HG03175 (cell line): ENCODE results near the gene GRHL1.
"Not testable (repeated sequence)": the region's sequence is repeated elsewhere in the genome, so short reads cannot be mapped to it uniquely, and the experiment has no call there.

Experiments used
- ATAC-seq: cut with Tn5 transposase; IDR thresholded peaks from one replicate; pipeline ENCODE4 v1.9.1; 2021; ENCODE audit warnings: mild to moderate bottlenecking, moderate library complexity; ENCODE audit not compliant: unreplicated experiment

The GRHL1 gene

GRCh38 chr2:10007921-10008808 is 56.7 kb downstream of the GRHL1 start:
- ATAC-seq: no peak

DNA sequence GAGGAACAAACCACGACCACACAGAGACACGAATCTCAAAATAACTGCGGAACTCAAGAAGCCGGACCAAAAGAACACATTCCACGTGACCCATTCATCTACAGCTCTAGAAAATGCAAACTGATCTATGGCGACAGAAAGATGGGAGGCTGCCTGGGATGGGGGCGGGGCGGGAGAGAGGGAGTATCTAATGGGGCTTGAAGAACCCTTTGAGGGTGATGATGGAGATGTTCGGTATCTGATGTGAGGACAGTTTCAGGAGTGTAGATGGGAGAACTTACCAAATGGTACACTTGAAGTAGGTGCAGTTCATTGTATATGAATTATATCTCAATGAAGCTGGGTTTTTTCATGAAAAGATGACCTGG is 57.3 kb downstream of the GRHL1 start:
- no peak for ATAC-seq

DNA sequence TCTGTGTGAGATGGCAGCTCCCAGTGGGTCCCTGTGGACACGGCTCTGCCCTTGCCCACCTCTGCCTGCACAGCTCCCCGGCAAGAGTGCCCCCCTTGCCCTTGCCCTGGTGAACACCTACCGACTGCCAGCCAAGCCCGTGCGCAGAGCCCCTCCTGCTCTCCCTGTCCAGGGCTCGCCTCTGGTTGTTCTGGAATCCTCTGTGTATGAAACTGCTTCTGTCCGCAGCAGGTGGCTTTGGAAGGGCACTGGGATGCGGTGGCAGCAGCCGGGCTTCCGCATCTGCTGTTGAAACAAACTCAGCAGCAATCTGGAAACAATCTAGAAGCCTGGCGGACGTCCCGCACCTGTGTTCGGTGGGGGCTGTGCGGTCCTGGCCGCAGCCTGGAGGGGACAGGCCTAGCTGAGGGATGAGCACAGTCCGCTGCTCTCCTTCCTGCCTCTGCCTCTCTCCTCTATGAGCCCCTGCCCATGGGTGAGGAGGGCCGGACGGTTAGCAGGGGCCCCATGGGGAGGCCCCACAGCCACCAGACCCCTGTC is 57.8 kb downstream of the GRHL1 start:
- no peak for ATAC-seq

DNA sequence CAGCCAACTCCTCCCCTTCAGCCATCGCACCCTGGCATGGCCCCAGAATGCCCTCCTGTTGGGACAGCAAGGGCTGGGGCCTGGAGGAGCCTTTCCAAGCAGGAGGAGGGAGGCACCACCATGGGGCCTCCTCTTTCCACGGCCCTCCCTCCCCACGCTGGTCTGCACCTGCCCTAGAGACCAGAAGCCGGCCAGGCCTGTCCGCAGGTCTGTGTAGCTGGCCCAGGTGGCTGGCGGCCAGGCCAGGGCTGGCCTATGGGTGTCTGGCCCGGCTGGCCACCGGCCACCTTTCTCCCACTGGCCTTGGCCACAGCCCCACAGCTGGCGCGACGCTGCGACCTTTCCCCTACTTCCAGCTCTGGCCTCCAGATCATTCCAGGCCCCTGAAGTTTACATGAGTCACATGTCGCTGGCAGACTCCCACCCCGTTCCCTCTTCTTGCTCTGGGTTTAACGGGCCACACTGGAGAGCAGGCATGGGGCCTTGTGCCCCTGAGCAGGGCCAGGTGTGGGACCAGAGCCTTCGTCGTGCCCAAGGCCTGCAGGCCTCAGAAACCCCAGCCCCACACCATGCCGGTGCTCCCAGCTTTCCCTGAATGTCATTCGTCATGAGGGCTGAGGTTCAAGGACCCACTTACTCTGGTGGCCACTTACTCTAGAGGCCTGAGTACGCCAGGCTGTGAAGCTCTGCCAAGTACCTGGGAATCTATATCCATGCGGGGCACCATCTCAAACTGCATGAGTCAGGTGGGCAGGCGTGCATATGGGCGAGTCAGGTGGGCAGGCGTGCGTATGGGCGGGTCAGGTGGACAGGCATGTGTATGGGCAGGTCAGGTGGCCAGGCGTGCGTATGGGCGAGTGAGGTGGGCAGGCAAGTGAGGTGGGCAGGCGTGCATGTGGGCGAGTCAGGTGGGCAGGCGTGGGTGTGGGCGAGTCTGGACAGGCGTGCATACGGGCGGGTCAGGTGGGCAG is 58.6 kb downstream of the GRHL1 start:
- ATAC-seq: no peak

DNA sequence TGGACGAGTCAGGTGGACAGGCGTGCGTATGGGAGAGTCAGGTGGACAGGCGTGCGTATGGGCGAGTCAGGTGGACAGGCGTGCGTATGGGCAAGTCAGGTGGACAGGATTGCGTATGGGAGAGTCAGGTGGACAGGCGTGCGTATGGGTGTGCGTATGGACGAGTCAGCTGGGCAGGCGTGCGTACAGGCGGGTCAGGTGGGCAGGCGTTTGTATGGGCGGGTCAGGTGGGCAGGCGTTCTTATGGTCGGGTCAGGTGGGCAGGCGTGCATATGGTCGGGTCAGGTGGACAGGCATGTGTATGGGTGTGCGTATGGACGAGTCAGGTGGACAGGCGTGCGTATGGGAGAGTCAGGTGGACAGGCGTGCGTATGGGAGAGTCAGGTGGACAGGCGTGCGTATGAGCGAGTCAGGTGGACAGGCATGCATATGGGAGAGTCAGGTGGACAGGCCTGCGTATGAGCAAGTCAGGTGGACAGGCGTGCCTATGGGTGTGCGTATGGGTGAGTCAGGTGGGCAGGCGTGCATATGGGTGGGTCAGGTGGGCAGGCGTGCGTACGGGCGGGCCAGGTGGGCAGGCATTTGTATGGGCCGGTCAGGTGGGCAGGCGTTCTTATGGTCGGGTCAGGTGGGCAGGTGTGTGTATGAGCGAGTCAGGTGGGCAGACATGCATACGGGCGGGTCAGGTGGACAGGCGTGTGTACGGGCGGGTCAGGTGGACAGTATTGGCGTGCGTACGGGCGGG is 59.5 kb downstream of the GRHL1 start:
- ATAC-seq: not testable (repeated sequence)

DNA sequence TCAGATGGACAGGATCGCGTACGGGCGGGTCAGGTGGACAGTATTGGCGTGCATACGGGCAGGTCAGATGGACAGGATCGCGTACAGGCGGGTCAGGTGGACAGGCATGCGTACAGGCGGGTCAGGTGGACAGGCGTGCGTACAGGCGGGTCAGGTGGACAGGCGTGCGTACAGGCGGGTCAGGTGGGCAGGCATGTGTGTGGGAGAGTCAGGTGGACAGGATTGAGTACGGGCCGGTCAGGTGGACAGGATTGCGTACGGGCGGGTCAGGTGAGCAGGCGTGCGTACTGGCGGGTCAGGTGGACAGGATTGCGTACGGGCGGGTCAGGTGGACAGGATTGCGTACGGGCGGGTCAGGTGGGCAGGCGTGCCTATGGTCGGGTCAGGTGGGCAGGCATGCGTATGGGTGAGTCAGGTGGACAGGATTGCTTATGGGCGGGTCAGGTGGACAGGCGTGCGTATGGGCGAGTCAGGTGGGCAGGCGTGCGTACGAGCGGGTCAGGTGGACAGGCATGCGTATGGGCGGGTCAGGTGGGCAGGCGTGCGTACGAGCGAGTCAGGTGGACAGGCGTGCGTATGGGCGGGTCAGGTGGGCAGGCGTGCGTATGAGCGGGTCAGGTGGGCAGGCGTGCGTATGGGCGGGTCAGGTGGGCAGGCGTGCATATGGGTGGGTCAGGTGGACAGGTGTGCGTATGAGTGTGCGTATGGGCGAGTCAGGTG is 60.3 kb downstream of the GRHL1 start:
- ATAC-seq: not testable (repeated sequence)

GRCh38 chr2:10012366-10012962 is 61.0 kb downstream of the GRHL1 start:
- ATAC-seq: not testable (repeated sequence)

DNA sequence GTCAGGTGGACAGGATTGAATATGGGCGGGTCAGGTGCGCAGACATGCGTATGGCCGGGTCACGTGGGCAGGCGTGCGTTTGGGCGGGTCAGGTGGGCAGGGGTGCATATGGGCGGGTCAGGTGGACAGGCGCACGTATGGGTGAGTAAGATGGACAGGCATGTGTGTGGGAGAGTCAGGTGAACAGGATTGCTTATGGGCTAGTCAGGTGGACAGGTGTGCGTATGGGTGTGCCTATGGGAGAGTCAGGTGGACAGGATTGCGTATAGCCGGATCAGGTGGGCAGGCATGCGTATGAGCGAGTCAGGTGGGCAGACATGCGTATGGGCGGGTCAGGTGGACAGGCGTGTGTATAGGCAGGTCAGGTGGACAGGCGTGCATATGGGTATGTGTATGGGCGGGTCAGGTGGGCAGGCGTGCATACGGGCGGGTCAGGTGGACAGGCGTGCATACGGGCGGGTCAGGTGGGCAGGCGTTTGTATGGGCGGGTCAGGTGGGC is 61.5 kb downstream of the GRHL1 start:
- no peak for ATAC-seq

- ATAC-seq: not testable (repeated sequence)
Observed at GRCh38 chr2:10013651-10014417, 62.3 kb downstream of the GRHL1 start.

- ATAC-seq: no peak
Observed at GRCh38 chr2:10014418-10015190, 63.1 kb downstream of the GRHL1 start.

DNA sequence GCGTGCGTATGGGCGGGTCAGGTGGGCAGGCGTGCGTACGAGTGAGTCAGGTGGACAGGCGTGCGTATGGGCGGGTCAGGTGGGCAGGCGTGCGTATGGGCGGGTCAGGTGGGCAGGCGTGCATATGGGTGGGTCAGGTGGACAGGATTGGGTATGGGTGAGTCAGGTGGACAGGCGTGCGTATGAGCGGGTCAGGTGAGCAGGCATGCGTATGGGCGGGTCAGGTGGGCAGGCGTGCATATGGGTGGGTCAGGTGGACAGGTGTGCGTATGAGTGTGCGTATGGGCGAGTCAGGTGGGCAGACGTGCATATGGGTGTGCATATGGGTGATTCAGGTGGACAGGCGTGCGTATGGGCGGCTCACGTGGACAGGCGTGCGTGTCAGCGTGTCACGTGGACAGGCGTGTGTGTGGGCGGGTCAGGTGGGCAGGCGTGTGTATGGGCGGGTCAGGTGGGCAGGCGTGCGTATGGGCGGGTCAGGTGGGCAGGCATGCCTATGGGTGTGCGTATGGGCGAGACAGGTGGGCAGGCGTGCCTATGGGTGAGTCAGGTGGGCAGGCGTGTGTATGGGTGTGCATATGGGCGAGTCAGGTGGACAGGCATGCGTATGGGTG is 64.0 kb downstream of the GRHL1 start:
- ATAC-seq: not testable (repeated sequence)

DNA sequence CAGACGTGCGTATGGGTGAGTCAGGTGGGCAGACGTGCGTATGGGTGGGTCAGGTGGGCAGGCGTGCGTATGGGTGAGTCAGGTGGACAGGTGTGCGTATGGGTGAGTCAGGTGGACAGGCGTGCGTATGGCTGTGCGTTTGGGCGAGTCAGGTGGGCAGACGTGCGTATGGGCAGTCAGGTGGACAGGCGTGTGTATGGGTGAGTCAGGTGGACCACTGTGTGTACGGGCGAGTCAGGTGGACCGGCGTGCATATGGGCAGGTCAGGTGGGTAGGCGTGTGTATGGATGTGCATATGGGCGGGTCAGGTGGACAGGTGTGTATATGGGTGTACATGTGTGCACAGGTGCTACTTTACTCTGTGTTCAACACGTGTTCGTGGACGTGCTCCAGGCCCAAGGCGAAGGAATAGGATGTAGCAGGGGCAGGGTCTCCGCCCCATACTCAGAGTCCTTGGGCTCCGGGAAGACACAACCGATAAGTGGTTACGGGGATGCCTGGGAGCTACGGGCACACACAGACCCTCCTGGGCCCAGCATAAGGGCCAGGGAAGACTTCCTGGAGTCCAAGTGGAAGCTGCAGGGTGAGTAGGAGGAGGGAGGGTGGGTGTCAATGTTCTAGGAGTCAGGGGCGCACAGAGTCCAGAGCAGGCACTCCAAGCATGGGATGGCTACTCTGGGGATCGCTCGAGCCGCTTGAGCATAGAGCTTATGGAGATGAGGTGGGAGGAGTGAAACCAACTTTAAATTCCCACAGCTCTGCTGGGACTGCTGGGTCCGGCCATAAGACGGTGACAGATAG is 64.7 kb downstream of the GRHL1 start:
- ATAC-seq: no peak

GRCh38 chr2:10016802-10017258 is 65.3 kb downstream of the GRHL1 start:
- ATAC-seq: no peak

GRCh38 chr2:10017313-10017941 is 65.9 kb downstream of the GRHL1 start:
- ATAC-seq: no peak

GRCh38 chr2:10019174-10019573 is 67.7 kb downstream of the GRHL1 start:
- ATAC-seq: no peak
